ENCODE results near the gene THAP10. TPM values are rescaled to one million over a fixed set of nuclear protein-coding genes. Genes with fewer than 3 reads are reported as not detected.
"Not testable (repeated sequence)": the region's sequence is repeated elsewhere in the genome, so short reads cannot be mapped to it uniquely, and the experiment has no call there.

THAP10 gene
- polyA plus RNA-seq, 2 donors, result 0.69 to 1.1 TPM

DNA sequence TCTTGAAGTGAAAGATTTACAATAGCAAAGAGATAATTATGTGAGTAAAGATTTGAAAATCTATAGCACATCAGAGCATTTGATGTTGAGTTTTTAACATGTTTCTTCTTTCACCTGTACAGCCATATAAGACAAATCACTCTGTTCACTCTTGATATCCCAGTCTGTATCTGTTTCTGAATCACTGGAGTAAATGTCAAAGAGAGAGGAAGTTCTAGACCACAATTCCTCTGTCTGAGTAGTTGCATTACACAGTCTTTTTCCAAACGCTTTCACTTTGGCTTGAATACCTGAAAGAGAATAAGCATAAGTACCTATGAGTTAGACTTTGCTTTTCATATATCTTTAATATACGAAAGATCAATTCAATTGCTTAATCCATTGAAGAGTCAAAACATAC, 9.9 kb downstream of the THAP10 start:
- Histone ChIP-seq H3K4me1 (ENCODE audit: control insufficient read depth in 2 of 2, insufficient read depth in 2 of 2, low read length in 1 of 2) (no peaks in the 10 kb centered on the region), H3K9me3 (ENCODE audit: control insufficient read depth in 2 of 2, insufficient read depth in 1 of 2, low read depth in 1 of 2, low read length in 1 of 2) (no peaks in the 10 kb centered on the region), H3K27me3 (ENCODE audit: control insufficient read depth in 1 of 2, insufficient read depth in 2 of 2, low read length in 2 of 2) (no peaks in the 10 kb centered on the region), H3K27ac (ENCODE audit: low read depth in 2 of 2, low read length in 1 of 2) (no peak overlapping the region), H3K36me3 (ENCODE audit: control insufficient read depth in 2 of 2, insufficient read depth in 2 of 2, low read length in 1 of 2) (no peaks in the 10 kb centered on the region), H3K4me3 (ENCODE audit: low read depth in 1 of 2, low read length in 2 of 2) (no peak overlapping the region)
- WGBS, 2 donors, result 80 to 83% methylated on average over 2 of the region's 2 CpGs

DNA sequence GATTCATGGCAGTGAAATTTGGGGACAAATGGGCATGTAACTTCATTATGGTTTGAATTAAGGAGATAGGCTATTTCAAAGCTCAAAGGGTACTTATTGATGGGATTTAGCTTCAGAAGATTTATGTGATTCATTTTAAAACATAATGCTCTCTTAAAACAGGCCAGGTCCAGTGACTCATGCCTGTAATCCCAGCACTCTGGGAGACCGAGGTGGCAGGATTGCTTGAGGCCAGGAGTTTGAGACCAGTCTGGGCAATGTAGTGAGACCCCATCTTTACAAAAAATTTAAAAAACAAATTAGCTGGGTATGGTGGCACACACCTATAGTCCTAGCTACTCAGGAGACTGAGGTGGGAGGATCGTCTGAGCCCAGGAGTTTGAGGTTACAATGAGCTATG, 11.5 kb downstream of the THAP10 start:
- Histone ChIP-seq H3K36me3 (ENCODE audit: control insufficient read depth in 2 of 2, insufficient read depth in 2 of 2, low read length in 1 of 2) (no peaks in the 10 kb centered on the region), H3K27me3 (ENCODE audit: control insufficient read depth in 1 of 2, insufficient read depth in 2 of 2, low read length in 2 of 2) (no peaks in the 10 kb centered on the region), H3K9me3 (ENCODE audit: control insufficient read depth in 2 of 2, insufficient read depth in 1 of 2, low read depth in 1 of 2, low read length in 1 of 2) (no peaks in the 10 kb centered on the region), H3K4me3 (ENCODE audit: low read depth in 1 of 2, low read length in 2 of 2) (no peak overlapping the region), H3K27ac (ENCODE audit: low read depth in 2 of 2, low read length in 1 of 2) (no peak overlapping the region), H3K4me1 (ENCODE audit: control insufficient read depth in 2 of 2, insufficient read depth in 2 of 2, low read length in 1 of 2) (no peaks in the 10 kb centered on the region)
- WGBS, 2 donors, result 80 to 83% methylated on average over 2 of the region's 2 CpGs

GRCh38 chr15:70879401-70879800, 12.8 kb downstream of the THAP10 start:
- Histone ChIP-seq H3K4me1 (ENCODE audit: control insufficient read depth in 2 of 2, insufficient read depth in 2 of 2, low read length in 1 of 2) (no peaks in the 10 kb centered on the region), H3K9me3 (ENCODE audit: control insufficient read depth in 2 of 2, insufficient read depth in 1 of 2, low read depth in 1 of 2, low read length in 1 of 2) (no peaks in the 10 kb centered on the region), H3K27ac (ENCODE audit: low read depth in 2 of 2, low read length in 1 of 2) (no peak overlapping the region), H3K4me3 (ENCODE audit: low read depth in 1 of 2, low read length in 2 of 2) (no peak overlapping the region), H3K36me3 (ENCODE audit: control insufficient read depth in 2 of 2, insufficient read depth in 2 of 2, low read length in 1 of 2) (no peaks in the 10 kb centered on the region), H3K27me3 (ENCODE audit: control insufficient read depth in 1 of 2, insufficient read depth in 2 of 2, low read length in 2 of 2) (no peaks in the 10 kb centered on the region)
- 51 to 63% methylated on average over 2 of the region's 2 CpGs for WGBS, 2 donors

DNA sequence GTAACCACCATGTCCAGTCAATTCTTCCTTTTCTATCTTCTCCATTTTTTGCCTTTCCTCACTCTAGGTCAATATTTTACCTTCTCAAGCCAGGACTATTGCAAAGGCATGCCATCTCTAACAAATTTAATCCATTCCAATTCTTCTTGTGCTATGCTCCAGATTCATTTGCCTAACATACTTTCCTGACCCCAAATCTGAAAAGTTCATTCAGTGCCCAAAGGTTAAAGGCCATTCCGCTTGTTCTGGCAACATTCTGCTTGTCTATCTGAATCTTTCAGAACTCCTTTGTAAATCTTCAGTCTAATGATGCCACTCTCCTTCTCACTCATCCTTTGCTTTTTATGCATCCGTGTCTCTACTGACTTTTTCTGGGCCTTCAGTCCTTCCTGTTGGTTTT, 15.6 kb downstream of the THAP10 start:
- Histone ChIP-seq H3K4me1 (ENCODE audit: control insufficient read depth in 2 of 2, insufficient read depth in 2 of 2, low read length in 1 of 2) (no peaks in the 10 kb centered on the region), H3K9me3 (ENCODE audit: control insufficient read depth in 2 of 2, insufficient read depth in 1 of 2, low read depth in 1 of 2, low read length in 1 of 2) (no peaks in the 10 kb centered on the region), H3K36me3 (ENCODE audit: control insufficient read depth in 2 of 2, insufficient read depth in 2 of 2, low read length in 1 of 2) (no peaks in the 10 kb centered on the region), H3K4me3 (ENCODE audit: low read depth in 1 of 2, low read length in 2 of 2) (no peak overlapping the region), H3K27ac (ENCODE audit: low read depth in 2 of 2, low read length in 1 of 2) (no peak overlapping the region), H3K27me3 (ENCODE audit: control insufficient read depth in 1 of 2, insufficient read depth in 2 of 2, low read length in 2 of 2) (no peaks in the 10 kb centered on the region)
- 71 to 75% methylated on average over 2 of the region's 2 CpGs for WGBS, 2 donors

GRCh38 chr15:70876011-70876410, 16.2 kb downstream of the THAP10 start:
- no peaks in the 10 kb centered on the region for H3K4me1 ChIP-seq (ENCODE audit: control insufficient read depth in 2 of 2, insufficient read depth in 2 of 2, low read length in 1 of 2)
- 68 to 71% methylated on average over 3 of the region's 3 CpGs for WGBS, 2 donors
- H3K36me3 ChIP-seq (ENCODE audit: control insufficient read depth in 2 of 2, insufficient read depth in 2 of 2, low read length in 1 of 2), result no peaks in the 10 kb centered on the region
- no peak overlapping the region for H3K27ac ChIP-seq (ENCODE audit: low read depth in 2 of 2, low read length in 1 of 2)
- no peaks in the 10 kb centered on the region for H3K27me3 ChIP-seq (ENCODE audit: control insufficient read depth in 1 of 2, insufficient read depth in 2 of 2, low read length in 2 of 2)
- no peaks in the 10 kb centered on the region for H3K9me3 ChIP-seq (ENCODE audit: control insufficient read depth in 2 of 2, insufficient read depth in 1 of 2, low read depth in 1 of 2, low read length in 1 of 2)
- no peak overlapping the region for H3K4me3 ChIP-seq (ENCODE audit: low read depth in 1 of 2, low read length in 2 of 2)

DNA sequence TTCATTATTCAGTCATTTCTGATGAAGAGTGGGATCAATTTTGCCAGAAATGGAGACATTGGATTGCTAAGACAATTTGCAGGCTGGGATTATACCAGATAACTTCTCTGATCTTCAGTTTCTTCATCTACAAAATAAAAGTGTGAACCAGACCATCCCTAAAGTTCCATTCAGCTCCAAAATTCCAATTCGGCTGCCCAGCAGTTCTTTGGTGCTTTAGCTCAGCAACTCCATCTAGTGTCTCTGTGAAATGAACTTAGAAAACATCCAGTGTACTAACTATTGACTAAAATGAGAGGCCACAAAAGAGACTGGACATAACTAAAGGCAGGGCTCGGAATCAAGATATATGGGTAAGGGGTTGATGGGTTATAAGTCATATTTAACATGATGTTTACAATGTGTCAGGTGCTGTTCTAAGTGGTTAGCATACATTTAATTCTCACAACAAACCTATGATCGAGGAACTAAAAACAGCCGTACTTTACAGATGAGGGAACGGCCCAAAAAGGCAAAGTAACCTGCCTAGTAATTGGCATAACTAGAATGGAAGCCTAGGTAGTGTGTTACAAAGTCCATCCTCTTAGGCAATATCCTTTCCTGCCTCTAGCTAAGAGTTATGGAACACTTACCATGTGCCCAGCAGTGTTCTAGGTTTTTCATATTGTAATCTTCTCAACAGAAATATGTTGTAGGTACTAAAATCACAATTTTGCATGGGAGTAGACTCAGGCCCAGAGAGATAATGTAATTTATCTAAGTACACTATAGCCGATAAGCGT, 17.0 kb downstream of the THAP10 start:
- H3K36me3 ChIP-seq (ENCODE audit: control insufficient read depth in 2 of 2, insufficient read depth in 2 of 2, low read length in 1 of 2), result no peaks in the 10 kb centered on the region
- H3K9me3 ChIP-seq (ENCODE audit: control insufficient read depth in 2 of 2, insufficient read depth in 1 of 2, low read depth in 1 of 2, low read length in 1 of 2), result no peaks in the 10 kb centered on the region
- no peak overlapping the region for H3K27ac ChIP-seq (ENCODE audit: low read depth in 2 of 2, low read length in 1 of 2)
- no peaks in the 10 kb centered on the region for H3K4me1 ChIP-seq (ENCODE audit: control insufficient read depth in 2 of 2, insufficient read depth in 2 of 2, low read length in 1 of 2)
- H3K4me3 ChIP-seq (ENCODE audit: low read depth in 1 of 2, low read length in 2 of 2), result no peak overlapping the region
- 79% methylated on average over 7 of the region's 7 CpGs for WGBS, 2 donors
- no peaks in the 10 kb centered on the region for H3K27me3 ChIP-seq (ENCODE audit: control insufficient read depth in 1 of 2, insufficient read depth in 2 of 2, low read length in 2 of 2)

DNA sequence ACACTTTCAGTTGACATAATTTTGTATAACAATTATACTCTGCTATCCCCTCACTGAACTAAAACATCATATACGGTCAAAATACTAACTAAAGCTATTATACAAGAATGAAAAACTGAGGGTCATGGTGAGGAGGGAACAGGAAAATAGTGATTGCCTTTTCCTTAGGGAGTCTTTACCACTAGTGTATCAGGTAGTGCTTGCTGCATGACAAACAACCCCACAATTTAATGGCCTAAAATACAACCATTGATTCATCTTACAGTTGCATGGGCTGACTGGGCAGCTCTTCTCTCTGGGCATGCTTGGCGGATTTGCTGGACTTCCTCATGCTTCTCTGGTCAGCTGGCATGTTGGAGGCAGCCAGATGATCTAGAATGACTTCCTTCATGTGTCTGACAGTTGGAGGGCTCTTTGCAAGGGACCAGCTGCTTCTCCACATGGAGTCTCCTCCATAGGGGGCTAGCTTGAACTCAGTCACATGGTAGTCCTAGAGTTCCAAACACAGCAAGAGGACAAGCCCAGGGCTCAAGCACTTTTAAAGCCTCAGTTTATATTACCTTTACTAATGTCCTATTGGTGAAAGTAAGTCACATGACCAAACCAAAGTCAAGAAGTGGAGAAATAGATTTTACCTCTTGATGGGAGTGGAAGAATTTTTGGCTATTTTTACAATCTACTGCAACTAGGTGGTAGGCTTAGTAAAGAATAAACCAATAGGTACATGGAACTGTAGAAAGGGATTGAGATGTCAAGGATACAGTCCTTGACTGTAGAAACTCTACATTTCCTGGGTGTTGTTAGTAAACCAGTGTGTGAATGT, 18.8 kb downstream of the THAP10 start:
- Histone ChIP-seq H3K4me3 (ENCODE audit: low read depth in 1 of 2, low read length in 2 of 2) (no peak overlapping the region), H3K27ac (ENCODE audit: low read depth in 2 of 2, low read length in 1 of 2) (no peak overlapping the region), H3K36me3 (ENCODE audit: control insufficient read depth in 2 of 2, insufficient read depth in 2 of 2, low read length in 1 of 2) (no peaks in the 10 kb centered on the region), H3K4me1 (ENCODE audit: control insufficient read depth in 2 of 2, insufficient read depth in 2 of 2, low read length in 1 of 2) (no peaks in the 10 kb centered on the region), H3K27me3 (ENCODE audit: control insufficient read depth in 1 of 2, insufficient read depth in 2 of 2, low read length in 2 of 2) (no peaks in the 10 kb centered on the region), H3K9me3 (ENCODE audit: control insufficient read depth in 2 of 2, insufficient read depth in 1 of 2, low read depth in 1 of 2, low read length in 1 of 2) (no peaks in the 10 kb centered on the region)
- 92 to 93% methylated on average over 2 of the region's 2 CpGs for WGBS, 2 donors

DNA sequence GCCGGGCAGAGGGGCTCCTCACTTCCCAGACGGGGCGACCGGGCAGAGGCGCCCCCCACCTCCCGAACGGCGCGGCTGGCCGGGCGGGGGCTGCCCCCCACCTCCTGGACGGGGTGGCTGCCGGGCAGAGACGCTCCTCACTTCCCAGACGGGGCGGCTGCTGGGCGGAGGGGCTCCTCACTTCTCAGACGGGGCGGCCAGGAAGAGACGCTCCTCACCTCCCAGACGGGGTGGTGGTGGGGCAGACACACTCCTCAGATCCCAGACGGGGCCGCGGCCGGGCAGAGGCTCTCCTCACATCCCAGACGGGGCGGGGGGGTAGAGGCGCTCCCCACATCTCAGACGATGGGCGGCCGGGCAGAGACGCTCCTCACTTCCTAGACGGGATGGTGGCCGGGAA, 20.7 kb downstream of the THAP10 start:
- H3K36me3 ChIP-seq (ENCODE audit: control insufficient read depth in 2 of 2, insufficient read depth in 2 of 2, low read length in 1 of 2); H3K4me1 ChIP-seq (ENCODE audit: control insufficient read depth in 2 of 2, insufficient read depth in 2 of 2, low read length in 1 of 2); H3K9me3 ChIP-seq (ENCODE audit: control insufficient read depth in 2 of 2, insufficient read depth in 1 of 2, low read depth in 1 of 2, low read length in 1 of 2); H3K4me3 ChIP-seq (ENCODE audit: low read depth in 1 of 2, low read length in 2 of 2); H3K27ac ChIP-seq (ENCODE audit: low read depth in 2 of 2, low read length in 1 of 2); H3K27me3 ChIP-seq (ENCODE audit: control insufficient read depth in 1 of 2, insufficient read depth in 2 of 2, low read length in 2 of 2): not testable (repeated sequence)
- 93 to 94% methylated on average over 25 to 34 of the region's 34 CpGs for WGBS, 2 donors

DNA sequence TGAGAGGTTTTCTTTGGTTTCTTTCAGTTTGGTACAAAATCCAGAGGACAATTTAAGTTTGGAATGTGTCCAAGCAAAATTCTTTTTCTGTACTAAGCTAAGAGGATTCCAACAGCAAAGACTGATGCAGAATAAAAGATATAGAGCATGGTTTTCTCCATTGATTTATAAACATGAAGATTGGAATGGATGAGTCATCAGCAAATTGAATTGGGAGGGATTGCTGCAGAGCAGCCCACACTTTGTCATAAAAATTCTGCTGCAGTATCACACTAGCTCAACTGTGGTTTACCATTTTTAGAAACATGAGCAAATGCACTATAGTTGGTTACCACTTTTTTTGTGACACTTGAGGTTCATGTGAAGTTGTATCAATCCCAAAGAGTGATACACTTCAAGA, 22.2 kb downstream of the THAP10 start:
- Histone ChIP-seq H3K27ac (ENCODE audit: low read depth in 2 of 2, low read length in 1 of 2) (no peak overlapping the region), H3K4me3 (ENCODE audit: low read depth in 1 of 2, low read length in 2 of 2) (no peak overlapping the region), H3K9me3 (ENCODE audit: control insufficient read depth in 2 of 2, insufficient read depth in 1 of 2, low read depth in 1 of 2, low read length in 1 of 2) (no peaks in the 10 kb centered on the region), H3K27me3 (ENCODE audit: control insufficient read depth in 1 of 2, insufficient read depth in 2 of 2, low read length in 2 of 2) (no peaks in the 10 kb centered on the region), H3K36me3 (ENCODE audit: control insufficient read depth in 2 of 2, insufficient read depth in 2 of 2, low read length in 1 of 2) (no peaks in the 10 kb centered on the region), H3K4me1 (ENCODE audit: control insufficient read depth in 2 of 2, insufficient read depth in 2 of 2, low read length in 1 of 2) (no peaks in the 10 kb centered on the region)

DNA sequence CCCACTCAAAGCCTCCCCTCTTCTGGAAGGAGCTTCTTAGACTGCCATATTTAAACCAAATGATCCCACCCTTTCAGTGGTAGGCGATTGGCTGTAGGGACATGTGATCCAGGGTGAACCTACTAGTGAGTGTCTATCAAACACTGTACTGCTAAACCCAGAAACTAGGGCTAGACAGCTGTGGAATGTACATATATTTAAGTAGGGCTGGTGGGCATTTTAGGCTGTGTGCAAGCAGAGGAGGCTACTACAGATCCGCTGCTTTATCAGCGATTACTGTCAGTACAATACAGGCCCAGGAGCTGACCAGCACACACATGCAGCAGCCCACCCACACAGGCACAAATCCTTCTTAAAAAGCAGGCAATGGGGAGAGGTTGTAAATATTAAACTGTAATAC, 22.9 kb downstream of the THAP10 start:
- Histone ChIP-seq H3K4me1 (ENCODE audit: control insufficient read depth in 2 of 2, insufficient read depth in 2 of 2, low read length in 1 of 2) (no peaks in the 10 kb centered on the region), H3K36me3 (ENCODE audit: control insufficient read depth in 2 of 2, insufficient read depth in 2 of 2, low read length in 1 of 2) (no peaks in the 10 kb centered on the region), H3K9me3 (ENCODE audit: control insufficient read depth in 2 of 2, insufficient read depth in 1 of 2, low read depth in 1 of 2, low read length in 1 of 2) (no peaks in the 10 kb centered on the region), H3K4me3 (ENCODE audit: low read depth in 1 of 2, low read length in 2 of 2) (no peak overlapping the region), H3K27ac (ENCODE audit: low read depth in 2 of 2, low read length in 1 of 2) (no peak overlapping the region), H3K27me3 (ENCODE audit: control insufficient read depth in 1 of 2, insufficient read depth in 2 of 2, low read length in 2 of 2) (no peaks in the 10 kb centered on the region)
- WGBS, 2 donors, result 83 to 86% methylated on average over 3 of the region's 3 CpGs

Data from esophagus (tissue), 2 donors.